H1 (cell line): ENCODE data around the gene RGS6. TPM values are rescaled to one million over a fixed set of nuclear protein-coding genes. Genes with fewer than 3 reads are reported as not detected.

Experiments used
- CTCF ChIA-PET: fragments of 300-600 bp; sonication (Branson Sonifier 250); formaldehyde crosslinking; loops from one replicate; lab custom pipeline; 2021; ENCODE audit not compliant: partially characterized antibody; lab: Charles Lee
- POLR2A ChIA-PET: fragments of 300-600 bp; sonication (Branson Sonifier 250); formaldehyde crosslinking; loops from one replicate; lab custom pipeline; 2021; ENCODE audit warnings: inconsistent platforms; ENCODE audit not compliant: partially characterized antibody; lab: Charles Lee
- DNase-seq, 2 experiments: peaks; one replicate each; pipeline versions ENCODE4 v3.0.0 to v3.0.0-alpha.2; 2010 to 2022; ENCODE audit warnings: low spot score in 2 of 2, low read depth in 1 of 2, mixed read lengths in 1 of 2
- FAIRE-seq: peaks from 2 replicates; lab custom pipeline; 2011; peaks lifted over from hg19 to GRCh38; lab: Jason Lieb, UNC
- H2AFZ ChIP-seq: 2 replicates; pipeline ENCODE4 v1.8.1; 2012; ENCODE audit warnings: low read length, inconsistent platforms
- H2AK5ac ChIP-seq: 2 replicates; pipeline ENCODE4 v1.6.1; 2013; ENCODE audit warnings: low read depth, low read length
- H2BK120ac ChIP-seq: replicated peaks from 2 replicates; pipeline ENCODE3; 2013; ENCODE audit warnings: low read depth, low read length, inconsistent platforms
- H2BK12ac ChIP-seq: 2 replicates; pipeline ENCODE4 v1.6.1; 2013; ENCODE audit warnings: low read depth, low read length
- H2BK15ac ChIP-seq: 2 replicates; pipeline ENCODE4 v1.6.1; 2013; ENCODE audit warnings: low read length
- H2BK20ac ChIP-seq: 2 replicates; pipeline ENCODE4 v1.6.1; 2013; ENCODE audit warnings: low read length
- H2BK5ac ChIP-seq: 2 replicates; pipeline ENCODE4 v1.6.1; 2013; ENCODE audit warnings: low read depth, low read length
- H3K14ac ChIP-seq: 2 replicates; pipeline ENCODE4 v1.6.1; 2013; ENCODE audit warnings: inconsistent platforms; ENCODE audit not compliant: insufficient read length
- H3K18ac ChIP-seq: 2 replicates; pipeline ENCODE4 v1.6.1; 2013; ENCODE audit warnings: low read length; ENCODE audit errors: extremely low read depth
- H3K23ac ChIP-seq: 2 replicates; pipeline ENCODE4 v1.6.1; 2013; ENCODE audit warnings: inconsistent platforms; ENCODE audit not compliant: insufficient read length
- H3K23me2 ChIP-seq: 2 replicates; pipeline ENCODE4 v1.6.1; 2013; ENCODE audit warnings: low read depth, low read length
- H3K27ac ChIP-seq: 2 replicates; pipeline ENCODE4 v1.6.1; 2011; ENCODE audit warnings: low read depth, low read length, inconsistent platforms
- H3K27me3 ChIP-seq, 4 experiments: replicated peaks in 1 of 4; 1 replicate in 1 of 4; 2 replicates in 3 of 4; pipeline versions ENCODE4 v1.6.1 to v1.8.1; 2011 to 2013; ENCODE audit warnings: low read length in 3 of 4, mild to moderate bottlenecking in 3 of 4, inconsistent platforms in 2 of 4, mixed read lengths in 2 of 4, moderate library complexity in 1 of 4; ENCODE audit not compliant: control insufficient read depth in 3 of 4, insufficient read depth in 3 of 4; ENCODE audit errors: extremely low read depth in 1 of 4
- H3K36me3 ChIP-seq, 4 experiments: 2 replicates each; pipeline versions ENCODE4 v1.6.1 to v1.8.1; 2011 to 2013; ENCODE audit warnings: mild to moderate bottlenecking in 4 of 4, low read length in 3 of 4, moderate library complexity in 2 of 4, control low read depth in 1 of 4, inconsistent platforms in 1 of 4; ENCODE audit not compliant: insufficient read depth in 4 of 4, control insufficient read depth in 2 of 4
- H3K4ac ChIP-seq: replicated peaks from 2 replicates; pipeline ENCODE3; 2013; ENCODE audit warnings: low read length, low read depth, mixed read lengths, inconsistent platforms; ENCODE audit not compliant: insufficient read length
- H3K4me1 ChIP-seq, 4 experiments: replicated peaks in 1 of 4; 1 replicate in 1 of 4; 2 replicates in 3 of 4; pipeline versions ENCODE4 v1.6.1 to v1.8.1; 2011 to 2013; ENCODE audit warnings: low read length in 3 of 4, inconsistent platforms in 2 of 4, mixed read lengths in 1 of 4; ENCODE audit not compliant: insufficient read depth in 4 of 4, control insufficient read depth in 3 of 4
- H3K4me2 ChIP-seq, 2 experiments: 2 replicates each; pipeline versions ENCODE4 v1.6.1 to v1.8.1; 2011 to 2013; ENCODE audit warnings: low read depth in 2 of 2, low read length in 2 of 2, control low read depth in 1 of 2, inconsistent platforms in 1 of 2, mild to moderate bottlenecking in 1 of 2; ENCODE audit not compliant: insufficient read depth in 1 of 2
- H3K4me3 ChIP-seq, 4 experiments: fragments of 200-600, 300-600 bp in 1 of 4; sonication (generic), shearing (Covaris generic), sonication (Bioruptor Twin) in 1 of 4; 2 replicates each; pipeline versions ENCODE4 v1.5.1 to v1.8.1; 2011 to 2016; ENCODE audit warnings: low read length in 4 of 4, low read depth in 3 of 4, control low read depth in 2 of 4, inconsistent platforms in 2 of 4, mild to moderate bottlenecking in 2 of 4, mixed read lengths in 1 of 4, moderate library complexity in 1 of 4; ENCODE audit not compliant: insufficient read depth in 2 of 4; ENCODE audit errors: extremely low read depth in 1 of 4
- H3K56ac ChIP-seq: replicated peaks from 2 replicates; pipeline ENCODE3; 2013; ENCODE audit warnings: low read depth, mild to moderate bottlenecking, mixed read lengths, low read length, inconsistent platforms; ENCODE audit not compliant: insufficient read length
- H3K79me1 ChIP-seq: 2 replicates; pipeline ENCODE4 v1.6.1; 2013; ENCODE audit warnings: low read depth, low read length, control low read depth
- H3K79me2 ChIP-seq, 2 experiments: 2 replicates each; pipeline versions ENCODE4 v1.6.1 to v1.8.1; 2012 to 2013; ENCODE audit warnings: low read length in 2 of 2, mild to moderate bottlenecking in 2 of 2, inconsistent platforms in 1 of 2; ENCODE audit not compliant: insufficient read depth in 2 of 2, control insufficient read depth in 1 of 2
- H3K9ac ChIP-seq, 4 experiments: replicated peaks in 1 of 4; 1 replicate in 1 of 4; 2 replicates in 3 of 4; pipeline versions ENCODE4 v1.6.1 to v1.8.1; 2011 to 2013; ENCODE audit warnings: low read depth in 3 of 4, low read length in 3 of 4, control low read depth in 2 of 4, mild to moderate bottlenecking in 2 of 4, moderate library complexity in 2 of 4, inconsistent platforms in 1 of 4; ENCODE audit errors: extremely low read depth in 1 of 4
- H3K9me3 ChIP-seq, 2 experiments: 2 replicates each; pipeline versions ENCODE4 v1.6.1 to v1.8.1; 2012 to 2013; ENCODE audit warnings: mild to moderate bottlenecking in 2 of 2, moderate library complexity in 2 of 2, control low read depth in 1 of 2, inconsistent platforms in 1 of 2, low read depth in 1 of 2, low read length in 1 of 2, mixed read lengths in 1 of 2; ENCODE audit not compliant: insufficient read depth in 2 of 2
- H4K20me1 ChIP-seq, 2 experiments: replicated peaks in 1 of 2; 2 replicates each; pipeline versions ENCODE3 to v1.8.1; 2011 to 2013; ENCODE audit warnings: inconsistent platforms in 2 of 2, low read length in 2 of 2, mild to moderate bottlenecking in 1 of 2; ENCODE audit not compliant: insufficient read depth in 2 of 2, control insufficient read depth in 1 of 2
- H4K5ac ChIP-seq: 2 replicates; pipeline ENCODE4 v1.6.1; 2013; ENCODE audit warnings: low read length, low read depth, mixed read lengths, inconsistent platforms; ENCODE audit not compliant: insufficient read length
- H4K8ac ChIP-seq: 2 replicates; pipeline ENCODE4 v1.8.0; 2013; ENCODE audit warnings: mild to moderate bottlenecking, moderate library complexity, low read length, inconsistent platforms; ENCODE audit not compliant: insufficient read depth; ENCODE audit errors: extremely low read depth
- H4K91ac ChIP-seq: replicated peaks from 2 replicates; pipeline ENCODE3; 2013; ENCODE audit warnings: low read length, mixed read lengths, inconsistent platforms; ENCODE audit not compliant: insufficient read length
- BACH1 ChIP-seq: IDR thresholded peaks from 2 replicates; pipeline ENCODE4 v1.6.1; 2012; ENCODE audit warnings: low read length, improper control_type of control experiment
- RBBP5 ChIP-seq: IDR thresholded peaks from 2 replicates; pipeline ENCODE4 v1.7.1; 2012; ENCODE audit warnings: low read depth, mild to moderate bottlenecking, inconsistent platforms, low read length, moderate library complexity, borderline replicate concordance
- WGBS, 2 experiments: shearing (Covaris generic) in 1 of 2; methylation state at CpG; one replicate each; pipeline versions ENCODE4 v1.1.6 to v1.1.7; 2013 to 2015; ENCODE audit warnings: low lambda C conversion rate in 2 of 2, mixed read lengths in 2 of 2, inconsistent platforms in 1 of 2, low coverage in 1 of 2, missing lambda C conversion rate in 1 of 2; ENCODE audit not compliant: insufficient replicate concordance in 2 of 2, insufficient coverage in 1 of 2, insufficient read length in 1 of 2; ENCODE audit errors: extremely low coverage in 1 of 2, missing lambda C conversion rate in 1 of 2; 5-methylcytosine and 5-hydroxymethylcytosine counted together
- polyA plus RNA-seq, 7 experiments: library from polyadenylated mRNA; depleted of rRNA in 3 of 7; stranded (reverse) in 5 of 7; unstranded in 2 of 7; fragments of >200 nt in 5 of 7; fragments of 200-250 nt in 2 of 7; gene quantifications; 1 replicate in 5 of 7; 2 replicates in 1 of 7; 4 replicates in 1 of 7; pipeline versions ENCODE4 v1.2.1 to v1.2.3, GENCODE V29; 2011 to 2013; ENCODE audit warnings: missing spikeins in 2 of 7, mixed read lengths in 2 of 7
- total RNA-seq: library from RNA; stranded (reverse); fragmentation: NEBNext Ultra II Directional; extraction: Animal tissue kit (Norgen Biotek cat#: 25700); gene quantifications from 2 replicates; pipeline ENCODE4 v1.2.1, GENCODE V29; 2021

The RGS6 gene
- total and polyA plus RNA-seq, 2 of the 8 experiments (the other 6 are each of a cell fraction or from before 2014, with no cell fraction given): 0.26 to 1.1 TPM

GRCh38 chr14:72432748-72433147, 500.5 kb downstream of the RGS6 start:
- Histone ChIP-seq H2AK5ac (no peak overlapping the region), H3K27ac (no peak overlapping the region), H3K18ac (no peak overlapping the region), H3K23ac (no peak overlapping the region), H3K79me2 (no peaks in the 10 kb centered on the region), H2BK5ac (no peak overlapping the region), H3K4me1 (peaks cover 0 to 5% (median 0%) of the 10 kb centered on the region in 4 experiments; a peak in 2 of 7 replicates), H2BK120ac (no peak overlapping the region), H4K8ac (no peak overlapping the region), H2BK12ac (no peak overlapping the region), H3K36me3 (no peaks in the 10 kb centered on the region), H3K56ac (no peak overlapping the region), H3K79me1 (no peaks in the 10 kb centered on the region), H4K20me1 (no peaks in the 10 kb centered on the region), H3K14ac (no peak overlapping the region), H2BK15ac (no peak overlapping the region), H3K27me3 (no peaks in the 10 kb centered on the region), H3K4ac (no peak overlapping the region), H3K9me3 (0 out of 4 replicates have a peak, but pooled peaks cover 0 to 4% of the 10 kb centered on the region in 2 experiments), H3K4me3 (no peak overlapping the region), H2AFZ (no peak overlapping the region), H3K9ac (no peak overlapping the region), H4K91ac (no peak overlapping the region), H3K4me2 (no peak overlapping the region), H3K23me2 (no peaks in the 10 kb centered on the region; the same call in 1 of the 2 replicates), H2BK20ac (no peak overlapping the region), H4K5ac (no peak overlapping the region)
- WGBS, 2 experiments: 91% methylated on average over 5 of the region's 5 CpGs; no CpG with 5 or more reads in 1 of the 2 experiments
- FAIRE-seq (no peak), DNase-seq (no peak)
- ChIA-PET POLR2A (no interaction called here), CTCF (interaction anchor here (1.0 to 1.5 kb wide), 3 partner anchors 9 to 255 kb away, joined by 3 read pairs; no protein-coding TSS in a partner anchor)
- TF ChIP-seq BACH1: no peak
- no peak for TF ChIP-seq RBBP5
